ENCODE results near the gene CDR2L. TPM values are rescaled to one million over a fixed set of nuclear protein-coding genes. Genes with fewer than 3 reads are reported as not detected.
"Not testable (repeated sequence)": the region's sequence is repeated elsewhere in the genome, so short reads cannot be mapped to it uniquely, and the experiment has no call there.

CDR2L gene
- polyA plus RNA-seq, 10 donors = 5.7 to 10.8 (median 8.0) TPM

- no peak for DNase-seq
Measured at GRCh38 chr17:74979408-74980146, 7.9 kb upstream of the CDR2L start.

- DNase-seq = no peak
Measured at GRCh38 chr17:74981318-74981978, 6.0 kb upstream of the CDR2L start.

- DNase-seq = peak; percentile 50 to 90 (median 76)
Measured at GRCh38 chr17:74981979-74982662, 5.3 kb upstream of the CDR2L start.

GRCh38 chr17:74982663-74983313 lies 4.6 kb upstream of the CDR2L start:
- DNase-seq = peak in 1 of 3 donors; percentile 47

- no peak for DNase-seq
Measured at GRCh38 chr17:74986206-74986576, 1.2 kb upstream of the CDR2L start.

GRCh38 chr17:74987909-74988711 lies 678 bp downstream of the CDR2L start:
- DNase-seq = peak; percentile 81 to 97 (median 91)

GRCh38 chr17:74990581-74991105 lies 3.2 kb downstream of the CDR2L start:
- DNase-seq = no peak

- DNase-seq = no peak
Measured at GRCh38 chr17:74992223-74992622, 4.8 kb downstream of the CDR2L start.

- DNase-seq = no peak
Measured at GRCh38 chr17:74994440-74994839, 7.0 kb downstream of the CDR2L start.

GRCh38 chr17:74995847-74996246 lies 8.4 kb downstream of the CDR2L start:
- no peak for DNase-seq

- DNase-seq = no peak
Measured at GRCh38 chr17:74998783-74999182, 11.4 kb downstream of the CDR2L start.

GRCh38 chr17:74999523-74999922 lies 12.1 kb downstream of the CDR2L start:
- no peak for DNase-seq

GRCh38 chr17:75001915-75002843 lies 14.7 kb downstream of the CDR2L start:
- no peak for DNase-seq

GRCh38 chr17:75003070-75003956 lies 15.9 kb downstream of the CDR2L start:
- no peak for DNase-seq

GRCh38 chr17:75003957-75004355 lies 16.5 kb downstream of the CDR2L start:
- DNase-seq = no peak

GRCh38 chr17:75004371-75004770 lies 16.9 kb downstream of the CDR2L start:
- no peak for DNase-seq

GRCh38 chr17:75005291-75005690 lies 17.9 kb downstream of the CDR2L start:
- no peak for DNase-seq

- DNase-seq = not testable (repeated sequence)
Measured at GRCh38 chr17:75006084-75006483, 18.7 kb downstream of the CDR2L start.

GRCh38 chr17:75006653-75007052 lies 19.2 kb downstream of the CDR2L start:
- DNase-seq = no peak
